A549 (cell line): ENCODE measurements around the gene MEGF6. TPM values are rescaled to one million over a fixed set of nuclear protein-coding genes. Genes with fewer than 3 reads are reported as not detected.

Experiments
- ATAC-seq, 2 experiments: fragments of 200-7000 bp in 1 of 2; fragments of >200 bp in 1 of 2; cut with Nextera tagmentation in 1 of 2; cut with Tn5 transposase in 1 of 2; 3 replicates each; pipeline versions ENCODE4 v1.8.0 to v1.9.1; 2018 to 2020; ENCODE audit warnings: mild to moderate bottlenecking in 1 of 2, moderate library complexity in 1 of 2
- CTCF ChIA-PET: fragments of 300-600 bp; sonication (Branson Sonifier 250); formaldehyde crosslinking; extraction: SDS; loops from one replicate; lab custom pipeline; 2021; ENCODE audit warnings: antibody characterized with exemption, inconsistent platforms; lab: Yijun Ruan, JAX
- POLR2A ChIA-PET: fragments of 350-600 bp; formaldehyde crosslinking; extraction: SDS; loops from one replicate; lab custom pipeline; 2021; ENCODE audit warnings: antibody characterized with exemption, inconsistent platforms; lab: Yijun Ruan, JAX
- DNase-seq, 2 experiments: peaks; one replicate each; pipeline versions ENCODE4 v3.0.0 to v3.0.0-alpha.2; 2011 to 2016; ENCODE audit warnings: low read depth in 1 of 2, low spot score in 1 of 2
- FAIRE-seq: peaks from 2 replicates; lab custom pipeline; 2011; peaks lifted over from hg19 to GRCh38; lab: Jason Lieb, UNC
- H3K27ac ChIP-seq, 2 experiments: fragments of >200 bp; sonication (Bioruptor Twin); formaldehyde crosslinking; 3 replicates each; pipeline ENCODE4 v1.5.1; 2016 to 2017
- H3K4me1 ChIP-seq: fragments of >200 bp; sonication (Bioruptor Twin); formaldehyde crosslinking; 3 replicates; pipeline ENCODE4 v1.6.1; 2016
- H3K4me2 ChIP-seq: fragments of >200 bp; sonication (Bioruptor Twin); formaldehyde crosslinking; 3 replicates; pipeline ENCODE4 v1.6.1; 2016
- H3K4me3 ChIP-seq: fragments of >200 bp; sonication (Bioruptor Twin); formaldehyde crosslinking; 3 replicates; pipeline ENCODE4 v1.5.1; 2016
- H3K9me3 ChIP-seq: fragments of >200 bp; sonication (Bioruptor Twin); formaldehyde crosslinking; 3 replicates; pipeline ENCODE4 v1.6.1; 2016
- BHLHE40 ChIP-seq: IDR thresholded peaks from 2 replicates; pipeline ENCODE4 v1.6.1; 2012; ENCODE audit warnings: low read depth, low read length, inconsistent platforms
- CBX8 ChIP-seq: fragments of 200-600 bp; sonication (generic); IDR thresholded peaks from 2 replicates; pipeline ENCODE4 v1.6.1; 2016
- CHD2 ChIP-seq: fragments of 150-350 bp; IDR thresholded peaks from 2 replicates; pipeline ENCODE4 v1.6.1; 2014; ENCODE audit warnings: low read length; ENCODE audit not compliant: partially characterized antibody
- CHD4 ChIP-seq: fragments of 200-600 bp; sonication (generic); IDR thresholded peaks from 2 replicates; pipeline ENCODE4 v1.6.1; 2016; ENCODE audit warnings: antibody characterized with exemption, mild to moderate bottlenecking, borderline replicate concordance
- EHF ChIP-seq: fragments of 250-450 bp; sonication (Bioruptor Pico); IDR thresholded peaks from 2 replicates; pipeline ENCODE4 v1.5.0; 2020; ENCODE audit warnings: mild to moderate bottlenecking
- EHMT2 ChIP-seq: fragments of 200-600 bp; sonication (generic); IDR thresholded peaks from 2 replicates; pipeline ENCODE4 v1.6.1; 2016; ENCODE audit warnings: antibody characterized with exemption, low read depth, mild to moderate bottlenecking, moderate library complexity
- ESRRA ChIP-seq: fragments of 150-350 bp; IDR thresholded peaks from 2 replicates; pipeline ENCODE4 v1.6.1; 2014; ENCODE audit warnings: mild to moderate bottlenecking, low read length, borderline replicate concordance
- HOXB13 ChIP-seq: fragments of 250-450 bp; sonication (Bioruptor Pico); IDR thresholded peaks from 2 replicates; pipeline ENCODE4 v1.5.0; 2020; ENCODE audit warnings: low read depth, mild to moderate bottlenecking, moderate library complexity
- HOXB5 ChIP-seq: fragments of 250-450 bp; sonication (Bioruptor Pico); IDR thresholded peaks from 2 replicates; pipeline ENCODE4 v1.5.0; 2020; ENCODE audit warnings: mild to moderate bottlenecking, moderate library complexity
- JUN ChIP-seq, 2 experiments: fragments of >200 bp; sonication (Bioruptor Twin); formaldehyde crosslinking; IDR thresholded peaks; 2 replicates in 1 of 2; 3 replicates in 1 of 2; pipeline ENCODE4 v1.6.1; 2016 to 2017
- JUNB ChIP-seq: fragments of >200 bp; sonication (Bioruptor Twin); formaldehyde crosslinking; IDR thresholded peaks from 2 replicates; pipeline ENCODE4 v1.6.1; 2016
- KDM1A ChIP-seq: fragments of 200-600 bp; sonication (generic); IDR thresholded peaks from 2 replicates; pipeline ENCODE4 v1.6.1; 2016; ENCODE audit warnings: low read depth, mild to moderate bottlenecking
- KDM5A ChIP-seq: fragments of 200-600 bp; sonication (generic); IDR thresholded peaks from 2 replicates; pipeline ENCODE4 v1.6.1; 2016; ENCODE audit warnings: antibody characterized with exemption, mild to moderate bottlenecking
- MYC ChIP-seq: IDR thresholded peaks from 2 replicates; pipeline ENCODE4 v1.6.1; 2012; ENCODE audit warnings: mild to moderate bottlenecking, inconsistent platforms, low read length, improper control_type of control experiment, borderline replicate concordance
- NFE2L2 ChIP-seq: fragments of 150-350 bp; conservative IDR thresholded peaks from 2 replicates; pipeline ENCODE4 v1.6.1; 2014; ENCODE audit warnings: low read length
- NPAS2 ChIP-seq: fragments of 250-450 bp; sonication (Bioruptor Pico); IDR thresholded peaks from 2 replicates; pipeline ENCODE4 v1.8.0; 2022; ENCODE audit warnings: mild to moderate bottlenecking, moderate library complexity, borderline replicate concordance
- NR3C1 ChIP-seq: fragments of >200 bp; sonication (Bioruptor Twin); formaldehyde crosslinking; IDR thresholded peaks from 3 replicates; pipeline ENCODE4 v1.6.1; 2017
- PHF8 ChIP-seq: fragments of 200-600 bp; sonication (generic); IDR thresholded peaks from 2 replicates; pipeline ENCODE4 v1.6.1; 2016; ENCODE audit warnings: low read depth, mild to moderate bottlenecking, antibody characterized with exemption, moderate library complexity, borderline replicate concordance
- POLR2A ChIP-seq: IDR thresholded peaks from 2 replicates; pipeline ENCODE4 v1.6.1; 2012; ENCODE audit warnings: mild to moderate bottlenecking, low read length
- POLR2AphosphoS2 ChIP-seq: conservative IDR thresholded peaks from 2 replicates; pipeline ENCODE4 v1.6.1; 2012; ENCODE audit warnings: low read length, improper control_type of control experiment, inconsistent platforms
- RCOR1 ChIP-seq: fragments of 150-350 bp; IDR thresholded peaks from 2 replicates; pipeline ENCODE4 v1.6.1; 2014; ENCODE audit warnings: antibody characterized with exemption, low read length, low read depth
- SMC3 ChIP-seq: fragments of >200 bp; sonication (Bioruptor Twin); formaldehyde crosslinking; IDR thresholded peaks from 3 replicates; pipeline ENCODE4 v1.6.1; 2018; ENCODE audit warnings: inconsistent platforms
- SREBF2 ChIP-seq: fragments of 450-650 bp; IDR thresholded peaks from 2 replicates; pipeline ENCODE4 v1.6.1; 2014; ENCODE audit warnings: mild to moderate bottlenecking, moderate library complexity
- TP53 ChIP-seq: fragments of 250-450 bp; sonication (Bioruptor Pico); IDR thresholded peaks from 2 replicates; pipeline ENCODE4 v1.5.0; 2021; ENCODE audit warnings: mild to moderate bottlenecking, moderate library complexity
- ZFP36 ChIP-seq: fragments of 450-650 bp; IDR thresholded peaks from 2 replicates; pipeline ENCODE4 v1.6.1; 2014; ENCODE audit warnings: borderline replicate concordance; ENCODE audit not compliant: partially characterized antibody
- WGBS: methylation state at CpG from one replicate; pipeline ENCODE4 v1.1.6; 2017; ENCODE audit errors: missing lambda C conversion rate; 5-methylcytosine and 5-hydroxymethylcytosine counted together
- polyA plus RNA-seq, 4 experiments: library from polyadenylated mRNA; depleted of rRNA in 3 of 4; stranded (reverse); fragments of >200 nt; fragmentation: RNase III in 1 of 4; extraction: RNeasy Plus Mini Kit Qiagen cat#74134 plus additional on column Dnase treatment in 1 of 4; gene quantifications; 2 replicates in 3 of 4; 3 replicates in 1 of 4; pipeline ENCODE4 v1.2.3, GENCODE V29; 2011 to 2017
- TF ChIP-seq, protein P1 (sequence below): fragments of 250-450 bp; sonication (Bioruptor Pico); IDR thresholded peaks from 2 replicates; pipeline ENCODE4 v1.5.0; 2021; ENCODE audit warnings: mild to moderate bottlenecking, moderate library complexity, borderline replicate concordance
- TF ChIP-seq, protein P2 (sequence below): fragments of >200 bp; sonication (Bioruptor Twin); formaldehyde crosslinking; IDR thresholded peaks from 3 replicates; pipeline ENCODE4 v1.5.1; 2016
- TF ChIP-seq, protein P3 (sequence below): fragments of >200 bp; sonication (Bioruptor Twin); formaldehyde crosslinking; IDR thresholded peaks from 3 replicates; pipeline ENCODE4 v1.6.1; 2016
- TF ChIP-seq, protein P4 (sequence below): fragments of 150-350 bp; IDR thresholded peaks from 2 replicates; pipeline ENCODE4 v1.6.1; 2014; ENCODE audit warnings: low read depth, mild to moderate bottlenecking, low read length

MEGF6 gene
- polyA plus RNA-seq, 2 of the 4 experiments (the other 2 are of a cell fraction), result 0.66 to 13.7 TPM

DNA sequence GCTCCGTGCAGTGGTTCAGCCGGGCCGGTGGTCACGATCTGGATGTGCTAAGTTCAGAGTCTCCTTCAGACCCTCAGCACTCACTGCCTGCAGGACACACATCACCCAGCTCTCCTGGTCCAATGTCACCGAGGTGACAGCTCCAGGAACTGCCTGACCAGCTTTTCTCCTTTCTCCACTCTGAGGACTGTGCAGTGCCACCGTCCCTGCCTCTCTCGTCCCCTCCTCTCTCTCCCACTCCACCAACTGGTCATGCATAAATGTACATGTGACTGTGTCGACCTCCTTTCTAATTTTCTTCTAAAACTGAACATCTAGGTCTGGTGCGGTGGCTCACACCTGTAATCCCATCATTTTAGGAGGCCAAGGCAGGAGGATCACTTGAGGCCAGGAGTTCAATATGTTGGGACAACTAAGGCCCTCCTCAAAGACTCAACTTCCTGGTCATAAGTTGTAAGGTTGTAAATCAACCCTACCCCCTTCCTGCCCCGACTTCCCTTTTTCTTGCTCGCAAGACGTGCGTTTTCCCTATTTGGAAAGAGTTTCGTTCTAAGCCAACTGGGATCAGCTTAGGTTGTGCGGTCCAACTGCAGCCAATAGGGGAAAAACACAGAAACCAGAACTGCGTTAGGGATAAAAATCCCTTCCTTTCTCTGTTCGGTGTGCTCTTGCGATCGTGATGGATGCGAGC is 53.1 kb downstream of the MEGF6 start:
- no peak for FAIRE-seq
- H3K4me2 ChIP-seq, result no peak overlapping the region
- CTCF ChIA-PET, result interaction anchor here (0.7 to 2.1 kb wide), 7 partner anchors 16 to 166 kb away, joined by 3 to 5 read pairs (median 3); no protein-coding TSS in a partner anchor

DNA sequence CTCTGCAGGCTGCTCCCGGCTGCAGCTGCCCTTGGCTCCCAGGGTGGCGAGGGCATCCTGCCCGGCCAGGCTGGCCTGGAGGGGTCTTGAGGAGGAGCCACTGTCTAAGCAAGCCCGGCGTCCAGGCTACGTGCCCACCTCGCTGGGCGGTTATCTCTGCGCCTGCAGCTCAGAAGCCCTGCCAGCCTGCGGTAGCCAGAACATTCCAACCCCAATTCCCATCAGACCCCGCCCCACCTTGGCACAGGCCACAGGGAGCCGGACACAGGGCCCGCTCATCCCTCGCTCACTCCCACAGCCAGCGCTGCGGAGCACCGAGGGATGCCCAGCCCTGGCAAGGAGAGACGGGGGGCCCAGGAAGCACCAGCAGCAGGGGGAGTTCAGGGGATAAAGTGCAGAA is 53.9 kb downstream of the MEGF6 start:
- Histone ChIP-seq H3K9me3 (no peaks in the 10 kb centered on the region), H3K4me3 (no peak overlapping the region), H3K4me2 (no peak overlapping the region), H3K4me1 (no peaks in the 10 kb centered on the region), H3K27ac (no peak overlapping the region)
- DNase-seq (no peak), ATAC-seq (no peak), FAIRE-seq (no peak)
- TF ChIP-seq JUNB, result no peak
- no peak for TF ChIP-seq JUN (IDR thresholded peaks at IDR 0.05)
- TF ChIP-seq ZFP36, result no peak
- no peak for TF ChIP-seq EHF (CRISPR knock-in tag)
- no peak for TF ChIP-seq PHF8
- no peak for TF ChIP-seq BHLHE40
- no peak for TF ChIP-seq SREBF2
- TF ChIP-seq KDM5A, result no peak
- TF ChIP-seq TP53, result no peak
- TF ChIP-seq, protein P1, sequence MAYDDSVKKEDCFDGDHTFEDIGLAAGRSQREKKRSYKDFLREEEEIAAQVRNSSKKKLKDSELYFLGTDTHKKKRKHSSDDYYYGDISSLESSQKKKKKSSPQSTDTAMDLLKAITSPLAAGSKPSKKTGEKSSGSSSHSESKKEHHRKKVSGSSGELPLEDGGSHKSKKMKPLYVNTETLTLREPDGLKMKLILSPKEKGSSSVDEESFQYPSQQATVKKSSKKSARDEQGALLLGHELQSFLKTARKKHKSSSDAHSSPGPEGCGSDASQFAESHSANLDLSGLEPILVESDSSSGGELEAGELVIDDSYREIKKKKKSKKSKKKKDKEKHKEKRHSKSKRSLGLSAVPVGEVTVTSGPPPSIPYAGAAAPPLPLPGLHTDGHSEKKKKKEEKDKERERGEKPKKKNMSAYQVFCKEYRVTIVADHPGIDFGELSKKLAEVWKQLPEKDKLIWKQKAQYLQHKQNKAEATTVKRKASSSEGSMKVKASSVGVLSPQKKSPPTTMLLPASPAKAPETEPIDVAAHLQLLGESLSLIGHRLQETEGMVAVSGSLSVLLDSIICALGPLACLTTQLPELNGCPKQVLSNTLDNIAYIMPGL (CRISPR knock-in tag), result no peak
- no peak for TF ChIP-seq SMC3
- TF ChIP-seq POLR2AphosphoS2, result no peak
- no peak for TF ChIP-seq HOXB13 (CRISPR knock-in tag)
- TF ChIP-seq ESRRA, result no peak
- no peak for TF ChIP-seq NFE2L2
- no peak for TF ChIP-seq CBX8
- no peak for TF ChIP-seq POLR2A
- TF ChIP-seq, protein P2, sequence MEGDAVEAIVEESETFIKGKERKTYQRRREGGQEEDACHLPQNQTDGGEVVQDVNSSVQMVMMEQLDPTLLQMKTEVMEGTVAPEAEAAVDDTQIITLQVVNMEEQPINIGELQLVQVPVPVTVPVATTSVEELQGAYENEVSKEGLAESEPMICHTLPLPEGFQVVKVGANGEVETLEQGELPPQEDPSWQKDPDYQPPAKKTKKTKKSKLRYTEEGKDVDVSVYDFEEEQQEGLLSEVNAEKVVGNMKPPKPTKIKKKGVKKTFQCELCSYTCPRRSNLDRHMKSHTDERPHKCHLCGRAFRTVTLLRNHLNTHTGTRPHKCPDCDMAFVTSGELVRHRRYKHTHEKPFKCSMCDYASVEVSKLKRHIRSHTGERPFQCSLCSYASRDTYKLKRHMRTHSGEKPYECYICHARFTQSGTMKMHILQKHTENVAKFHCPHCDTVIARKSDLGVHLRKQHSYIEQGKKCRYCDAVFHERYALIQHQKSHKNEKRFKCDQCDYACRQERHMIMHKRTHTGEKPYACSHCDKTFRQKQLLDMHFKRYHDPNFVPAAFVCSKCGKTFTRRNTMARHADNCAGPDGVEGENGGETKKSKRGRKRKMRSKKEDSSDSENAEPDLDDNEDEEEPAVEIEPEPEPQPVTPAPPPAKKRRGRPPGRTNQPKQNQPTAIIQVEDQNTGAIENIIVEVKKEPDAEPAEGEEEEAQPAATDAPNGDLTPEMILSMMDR, result no peak
- WGBS, result 20% methylated on average over 1 of the region's 18 CpGs
- CTCF ChIA-PET, result interaction anchor here (1.2 to 2.1 kb wide), 4 partner anchors 16 to 105 kb away, joined by 3 to 5 read pairs (median 4); no protein-coding TSS in a partner anchor
- POLR2A ChIA-PET, result no interaction called here

More for the DNA sequence above, 53.1 kb downstream of the MEGF6 start:
- POLR2A ChIA-PET, result no interaction called here
- Histone ChIP-seq H3K4me3 (no peak overlapping the region), H3K27ac (no peak overlapping the region), H3K9me3 (no peaks in the 10 kb centered on the region), H3K4me1 (no peaks in the 10 kb centered on the region)
- TF ChIP-seq EHMT2, result no peak
- TF ChIP-seq, protein P3, sequence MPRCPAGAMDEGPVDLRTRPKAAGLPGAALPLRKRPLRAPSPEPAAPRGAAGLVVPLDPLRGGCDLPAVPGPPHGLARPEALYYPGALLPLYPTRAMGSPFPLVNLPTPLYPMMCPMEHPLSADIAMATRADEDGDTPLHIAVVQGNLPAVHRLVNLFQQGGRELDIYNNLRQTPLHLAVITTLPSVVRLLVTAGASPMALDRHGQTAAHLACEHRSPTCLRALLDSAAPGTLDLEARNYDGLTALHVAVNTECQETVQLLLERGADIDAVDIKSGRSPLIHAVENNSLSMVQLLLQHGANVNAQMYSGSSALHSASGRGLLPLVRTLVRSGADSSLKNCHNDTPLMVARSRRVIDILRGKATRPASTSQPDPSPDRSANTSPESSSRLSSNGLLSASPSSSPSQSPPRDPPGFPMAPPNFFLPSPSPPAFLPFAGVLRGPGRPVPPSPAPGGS, result no peak
- no peak for TF ChIP-seq CHD4
- TF ChIP-seq MYC, result no peak
- TF ChIP-seq, protein P4, sequence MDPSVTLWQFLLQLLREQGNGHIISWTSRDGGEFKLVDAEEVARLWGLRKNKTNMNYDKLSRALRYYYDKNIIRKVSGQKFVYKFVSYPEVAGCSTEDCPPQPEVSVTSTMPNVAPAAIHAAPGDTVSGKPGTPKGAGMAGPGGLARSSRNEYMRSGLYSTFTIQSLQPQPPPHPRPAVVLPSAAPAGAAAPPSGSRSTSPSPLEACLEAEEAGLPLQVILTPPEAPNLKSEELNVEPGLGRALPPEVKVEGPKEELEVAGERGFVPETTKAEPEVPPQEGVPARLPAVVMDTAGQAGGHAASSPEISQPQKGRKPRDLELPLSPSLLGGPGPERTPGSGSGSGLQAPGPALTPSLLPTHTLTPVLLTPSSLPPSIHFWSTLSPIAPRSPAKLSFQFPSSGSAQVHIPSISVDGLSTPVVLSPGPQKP, result no peak
- no peak for TF ChIP-seq CHD2
- TF ChIP-seq SMC3, result no peak
- no peak for TF ChIP-seq NR3C1
- no peak for TF ChIP-seq HOXB5 (CRISPR knock-in tag)
- no peak for TF ChIP-seq NPAS2 (CRISPR knock-in tag)
- no peak for TF ChIP-seq ESRRA
- no peak for TF ChIP-seq HOXB13 (CRISPR knock-in tag)
- no peak for TF ChIP-seq RCOR1
- TF ChIP-seq, protein P2, result no peak
- no peak for TF ChIP-seq TP53
- TF ChIP-seq KDM1A, result no peak
- no peak for DNase-seq
- ATAC-seq, result no peak
- WGBS, result 74% methylated on average over 19 of the region's 20 CpGs
